Measurements from ENCODE around the gene MOBP.
A peak's percentile ranks its signal among the peaks of the same experiment; 100 is the strongest.
"Not testable (repeated sequence)": the region's sequence is repeated elsewhere in the genome, so short reads cannot be mapped to it uniquely, and the experiment has no call there.

Gene MOBP

GRCh38 chr3:39467394-39468107 lies at the start of gene MOBP:
MOBP (plus strand) TSS chr3:39467680; CDS start chr3:39502070, 34,390 bp downstream.
- no peak for DNase-seq

GRCh38 chr3:39418556-39419225 lies 48.8 kb upstream of the MOBP start:
- DNase-seq: not testable (repeated sequence)

GRCh38 chr3:39419742-39420315 lies 47.7 kb upstream of the MOBP start:
- DNase-seq: no peak

GRCh38 chr3:39420543-39420942 lies 46.9 kb upstream of the MOBP start:
- no peak for DNase-seq

GRCh38 chr3:39423436-39423970 lies 44.0 kb upstream of the MOBP start:
- no peak for DNase-seq

GRCh38 chr3:39426312-39426711 lies 41.2 kb upstream of the MOBP start:
- peak; percentile 3 for DNase-seq

- DNase-seq: no peak
Measured at GRCh38 chr3:39427506-39427905, 40.0 kb upstream of the MOBP start.

GRCh38 chr3:39428745-39429201 lies 38.7 kb upstream of the MOBP start:
- DNase-seq: no peak

GRCh38 chr3:39429466-39429865 lies 38.0 kb upstream of the MOBP start:
- no peak for DNase-seq

GRCh38 chr3:39432342-39432741 lies 35.1 kb upstream of the MOBP start:
- DNase-seq: no peak

GRCh38 chr3:39433642-39434041 lies 33.8 kb upstream of the MOBP start:
- DNase-seq: no peak

- no peak for DNase-seq
Measured at GRCh38 chr3:39434574-39434973, 32.9 kb upstream of the MOBP start.

GRCh38 chr3:39435006-39435748 lies 32.3 kb upstream of the MOBP start:
- no peak for DNase-seq

- DNase-seq: no peak
Measured at GRCh38 chr3:39438880-39439279, 28.6 kb upstream of the MOBP start.

GRCh38 chr3:39440316-39440715 lies 27.2 kb upstream of the MOBP start:
- DNase-seq: no peak

GRCh38 chr3:39443530-39443929 lies 23.9 kb upstream of the MOBP start:
- no peak for DNase-seq

GRCh38 chr3:39445927-39446326 lies 21.6 kb upstream of the MOBP start:
- peak; percentile 46 for DNase-seq

- no peak for DNase-seq
Measured at GRCh38 chr3:39446444-39446843, 21.0 kb upstream of the MOBP start.

GRCh38 chr3:39447637-39448483 lies 19.6 kb upstream of the MOBP start:
- peak; percentile 80 for DNase-seq

GRCh38 chr3:39448506-39449233 lies 18.8 kb upstream of the MOBP start:
- DNase-seq: no peak

- DNase-seq: no peak
Measured at GRCh38 chr3:39449796-39450195, 17.7 kb upstream of the MOBP start.

Data from inflammatory macrophage treated with lipopolysaccharide for 4 hours (primary cell).